Suprapubic skin (tissue), 4 donors: Measurements from ENCODE around the gene ADCY5.

Experiments
- CTCF ChIP-seq, 2 donors: fragments of 200-600 bp in 1 of 2; fragments of 450-650 bp in 1 of 2; sonication (generic) in 1 of 2; IDR thresholded peaks; one replicate each; pipeline ENCODE4 v1.5.1; 2016 to 2019; ENCODE audit warnings: antibody characterized with exemption in 2 of 2, mild to moderate bottlenecking in 1 of 2, moderate library complexity in 1 of 2
- POLR2A ChIP-seq, 2 donors: fragments of 450-650 bp; IDR thresholded peaks; one replicate each; pipeline ENCODE4 v1.6.1; 2017; ENCODE audit warnings: antibody characterized with exemption in 2 of 2, mild to moderate bottlenecking in 2 of 2, moderate library complexity in 2 of 2
- POLR2AphosphoS5 ChIP-seq, 3 donors: sonication (generic); formaldehyde crosslinking; IDR thresholded peaks; one replicate each; pipeline ENCODE4 v1.6.1; 2017; ENCODE audit warnings: antibody characterized with exemption in 3 of 3

DNA sequence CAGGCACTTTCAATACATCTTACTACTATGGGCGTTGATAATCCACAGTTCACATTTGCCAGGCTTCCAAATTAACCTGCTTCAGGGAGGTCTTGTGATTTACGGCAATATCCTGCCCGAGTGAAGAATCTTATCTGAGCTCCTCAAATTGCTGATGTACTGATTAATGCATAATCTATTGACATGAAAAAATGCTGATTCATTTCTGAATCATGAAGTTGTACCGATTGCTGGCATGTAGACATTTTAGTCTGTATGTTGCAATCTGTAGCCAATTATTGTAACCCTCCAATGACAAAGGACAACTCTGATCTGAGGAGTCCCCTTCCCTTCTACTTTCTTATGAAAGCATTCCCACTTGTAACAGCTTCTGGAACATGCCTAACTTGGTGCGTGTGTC lies 150.0 kb downstream of the ADCY5 start:
- TF ChIP-seq CTCF (IDR thresholded peaks at IDR 0.05) (no peak), POLR2AphosphoS5 (IDR thresholded peaks at IDR 0.05) (no peak), POLR2A (IDR thresholded peaks at IDR 0.05) (no peak)
